Measurements from ENCODE around the gene BAG3. TPM values are rescaled to one million over a fixed set of nuclear protein-coding genes. Genes with fewer than 3 reads are reported as not detected.

The BAG3 gene
- total RNA-seq, 4 donors from 2014 or later, result 337 to 626 (median 393) TPM

- in situ Hi-C loops (cut with MboI; ENCODE audit: low sequenced_read_pairs in 4 of 4) (no loop called here), intact Hi-C loops (cut with DNase I; ENCODE audit: low total_unique reads) (no loop called here)
- Histone ChIP-seq H3K27me3 (no peaks in the 10 kb centered on the region), H3K9me3 (no peaks in the 10 kb centered on the region), H3K4me3 (no peak overlapping the region), H3K27ac (peak overlapping the region; percentile 91 to 99 (median 97)), H3K4me1 (peaks cover 71 to 88% of the 10 kb centered on the region in 2 donors), H3K36me3 (peaks cover 0 to 61% of the 10 kb centered on the region in 2 donors)
- TF ChIP-seq CTCF (IDR thresholded peaks at IDR 0.05 in 4 of 5, conservative IDR thresholded peaks at IDR 0.05 in 1 of 5) (no peak), POLR2A (IDR thresholded peaks at IDR 0.05) (no peak)
- ATAC-seq (no peak), DNase-seq (no peak)
Observed at GRCh38 chr10:119671381-119671780, 20.2 kb downstream of the BAG3 start.

GRCh38 chr10:119672291-119672690 lies 21.1 kb downstream of the BAG3 start:
- Histone ChIP-seq H3K27me3 (no peaks in the 10 kb centered on the region), H3K4me1 (peaks cover 71 to 88% of the 10 kb centered on the region in 2 donors), H3K36me3 (peaks cover 0 to 70% of the 10 kb centered on the region in 2 donors), H3K4me3 (no peak overlapping the region), H3K9me3 (no peaks in the 10 kb centered on the region), H3K27ac (peak overlapping the region; percentile 91 to 99 (median 97))
- no peak for TF ChIP-seq POLR2A (IDR thresholded peaks at IDR 0.05)
- TF ChIP-seq CTCF (IDR thresholded peaks at IDR 0.05 in 4 of 5, conservative IDR thresholded peaks at IDR 0.05 in 1 of 5), result no peak
- no peak for DNase-seq
- ATAC-seq, result no peak
- in situ Hi-C loops (cut with MboI; ENCODE audit: low sequenced_read_pairs in 4 of 4) (no loop called here), intact Hi-C loops (cut with DNase I; ENCODE audit: low total_unique reads) (no loop called here)

- intact Hi-C loops (cut with DNase I; ENCODE audit: low total_unique reads) (no loop called here), in situ Hi-C loops (cut with MboI; ENCODE audit: low sequenced_read_pairs in 4 of 4) (no loop called here)
- no peaks in the 10 kb centered on the region for H3K9me3 ChIP-seq
- H3K36me3 ChIP-seq, result peaks cover 0 to 80% of the 10 kb centered on the region in 2 donors
- TF ChIP-seq CTCF (IDR thresholded peaks at IDR 0.05 in 4 of 5, conservative IDR thresholded peaks at IDR 0.05 in 1 of 5) (no peak), POLR2A (IDR thresholded peaks at IDR 0.05) (no peak)
- H3K4me3 ChIP-seq, result no peak overlapping the region
- ATAC-seq (no peak), DNase-seq (no peak)
- peak overlapping the region; percentile 91 to 99 (median 97) for H3K27ac ChIP-seq
- peaks cover 74 to 91% of the 10 kb centered on the region in 2 donors for H3K4me1 ChIP-seq
- no peaks in the 10 kb centered on the region for H3K27me3 ChIP-seq
Observed at GRCh38 chr10:119673271-119673670, 22.1 kb downstream of the BAG3 start.

GRCh38 chr10:119675483-119676170 lies 24.4 kb downstream of the BAG3 start:
- H3K27ac ChIP-seq, result peak overlapping the region; percentile 91 to 99 (median 97)
- DNase-seq (peak in 1 of 2 donors; percentile 62), ATAC-seq (peak; percentile 15 to 26)
- peaks cover 69 to 89% of the 10 kb centered on the region in 2 donors for H3K4me1 ChIP-seq
- H3K36me3 ChIP-seq, result peaks cover 0 to 72% of the 10 kb centered on the region in 2 donors
- in situ Hi-C loops (cut with MboI; ENCODE audit: low sequenced_read_pairs in 4 of 4), result loop anchor here in 1 of 4 donors (25.0 kb wide), 1 partner anchor 187 kb away; the partner anchor contains the start of gene MCMBP
- H3K4me3 ChIP-seq, result no peak overlapping the region
- no peaks in the 10 kb centered on the region for H3K27me3 ChIP-seq
- H3K9me3 ChIP-seq, result no peaks in the 10 kb centered on the region
- intact Hi-C loops (cut with DNase I; ENCODE audit: low total_unique reads), result no loop called here
- TF ChIP-seq CTCF (IDR thresholded peaks at IDR 0.05 in 4 of 5, conservative IDR thresholded peaks at IDR 0.05 in 1 of 5), result no peak
- TF ChIP-seq POLR2A (IDR thresholded peaks at IDR 0.05), result no peak
